ENCODE results near the gene RSAD1.

The RSAD1 gene

GRCh38 chr17:50457621-50458020, 21.0 kb upstream of the RSAD1 start:
- no peak for DNase-seq (ENCODE audit: low read depth in 2 of 2, low spot score in 1 of 2)

DNA sequence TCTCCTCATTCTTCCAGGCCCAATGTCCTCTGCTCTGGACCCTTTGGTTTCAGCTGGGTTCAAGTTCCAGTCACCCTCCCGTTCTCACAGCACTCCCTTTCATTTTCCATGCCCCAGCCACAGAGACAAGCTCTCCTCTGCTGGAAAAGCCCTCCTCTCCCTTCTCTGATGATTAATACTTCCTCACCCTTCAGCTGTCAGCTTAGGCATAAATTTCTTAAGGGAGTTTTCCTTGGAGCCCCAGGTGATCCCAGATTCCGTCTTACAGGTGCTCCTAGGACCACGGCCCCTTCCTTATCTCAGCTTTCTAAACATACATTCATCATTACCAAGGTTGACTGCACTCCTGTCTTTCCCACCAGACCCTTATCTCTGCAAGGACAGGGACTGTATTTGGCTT, 20.4 kb upstream of the RSAD1 start:
- DNase-seq (ENCODE audit: low read depth in 2 of 2, low spot score in 1 of 2), result no peak

DNA sequence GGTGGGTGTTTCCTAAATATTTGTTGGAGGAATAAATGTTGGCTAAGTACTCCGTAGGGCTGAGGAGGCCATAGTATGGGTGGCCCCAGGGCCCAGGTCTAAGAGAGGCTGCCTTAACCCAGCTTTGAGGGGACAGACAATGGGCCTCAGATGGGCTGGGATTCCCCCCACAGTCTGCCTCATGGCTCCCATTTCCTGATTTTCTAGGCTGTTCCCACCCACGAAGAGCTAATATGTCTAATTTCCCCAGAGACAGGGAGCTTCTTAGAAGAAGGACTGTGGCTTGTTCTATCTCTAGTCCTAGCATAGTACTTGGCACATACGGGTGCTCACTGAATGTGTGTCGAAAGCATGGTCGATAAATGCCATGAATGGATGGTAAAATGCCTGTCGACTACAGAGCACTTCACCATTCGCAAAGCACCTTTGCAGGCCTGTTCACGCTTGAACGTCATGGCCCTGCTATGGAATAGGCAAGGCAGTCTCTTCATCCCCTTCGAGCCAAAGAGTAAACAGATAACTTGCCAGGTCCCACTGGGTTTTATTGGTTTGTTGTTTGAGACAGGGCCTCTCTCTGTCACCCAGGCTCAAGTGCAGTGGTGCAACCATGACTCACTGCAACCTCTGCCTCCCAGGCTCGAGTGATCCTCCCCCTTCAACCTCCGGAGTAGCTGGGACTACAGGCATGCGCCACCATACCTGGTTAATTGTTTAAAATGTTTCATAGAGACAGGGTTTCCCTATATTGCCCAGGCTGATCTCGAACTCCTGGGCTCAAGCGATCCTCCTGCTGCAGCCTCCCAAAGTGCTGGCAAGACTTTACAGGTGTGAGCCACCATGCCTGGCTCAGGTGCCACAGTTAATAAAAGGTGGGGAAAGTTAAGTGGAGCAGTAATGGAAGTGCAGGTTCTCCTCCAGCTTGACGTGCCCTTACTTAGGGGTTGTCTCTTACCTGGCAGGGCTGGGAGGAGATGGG, 19.7 kb upstream of the RSAD1 start:
- DNase-seq (ENCODE audit: low read depth in 2 of 2, low spot score in 1 of 2), result no peak

GRCh38 chr17:50459756-50460155, 18.9 kb upstream of the RSAD1 start:
- no peak for DNase-seq (ENCODE audit: low read depth in 2 of 2, low spot score in 1 of 2)

DNA sequence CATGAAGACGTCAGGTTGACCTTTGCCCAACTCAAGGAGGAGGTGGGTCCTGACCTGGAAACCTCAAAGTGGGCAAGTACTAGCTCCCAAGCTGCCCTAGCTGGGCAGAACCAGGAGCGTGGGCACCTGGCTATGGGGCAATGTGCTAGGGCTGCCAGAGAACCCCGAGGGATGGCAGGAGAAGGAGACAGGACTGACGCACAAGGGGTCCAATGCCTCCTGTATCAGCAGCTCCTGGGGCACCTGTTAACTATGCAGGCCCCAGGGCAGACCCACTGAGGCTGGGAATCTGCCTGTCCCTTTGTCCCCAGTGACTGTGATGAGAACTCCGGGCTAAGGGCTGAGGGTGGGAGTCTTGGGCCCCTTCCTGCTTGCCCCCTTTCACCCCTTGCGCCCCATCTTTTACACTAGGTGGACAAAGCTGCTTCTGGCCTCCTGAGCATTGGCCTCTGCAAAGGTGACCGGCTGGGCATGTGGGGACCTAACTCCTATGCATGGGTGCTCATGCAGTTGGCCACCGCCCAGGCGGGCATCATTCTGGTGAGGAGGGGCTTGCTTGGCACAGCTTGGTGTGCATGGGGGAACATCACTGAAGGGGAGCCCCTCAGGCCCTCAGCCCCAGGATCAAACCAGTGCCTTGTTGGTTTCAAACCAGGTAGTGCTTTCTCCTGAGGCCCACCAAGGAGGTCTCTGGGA, 17.7 kb upstream of the RSAD1 start:
- no peak for DNase-seq (ENCODE audit: low read depth in 2 of 2, low spot score in 1 of 2)

DNA sequence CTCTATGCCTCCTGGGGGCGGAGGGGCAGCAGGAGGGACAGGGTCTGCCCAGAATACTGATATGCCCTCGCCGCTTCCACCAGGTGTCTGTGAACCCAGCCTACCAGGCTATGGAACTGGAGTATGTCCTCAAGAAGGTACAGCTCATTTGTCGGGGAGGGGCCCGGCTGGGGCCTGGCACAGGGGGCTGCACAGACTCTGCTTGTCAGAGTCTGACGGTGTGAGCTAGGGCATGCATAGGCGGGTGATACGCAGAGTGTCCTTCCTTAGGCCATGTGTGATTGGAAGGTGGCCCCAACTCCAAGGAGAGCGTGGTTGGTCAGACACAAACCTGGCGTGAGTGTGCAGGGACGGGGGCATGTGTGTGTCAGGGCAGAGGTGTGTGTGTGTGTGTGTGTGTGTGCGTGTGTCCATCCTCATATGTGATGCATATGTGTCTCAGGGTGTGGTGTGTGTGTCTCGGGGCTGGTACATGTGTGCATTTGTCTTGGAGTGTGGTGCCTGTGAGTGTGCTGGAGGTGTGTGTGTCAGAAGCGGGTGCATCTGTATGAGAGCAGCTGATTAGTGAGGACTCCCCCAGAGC, 17.0 kb upstream of the RSAD1 start:
- no peak for DNase-seq (ENCODE audit: low read depth in 2 of 2, low spot score in 1 of 2)

- no peak for DNase-seq (ENCODE audit: low read depth in 2 of 2, low spot score in 1 of 2)
Observed at GRCh38 chr17:50462446-50462845, 16.2 kb upstream of the RSAD1 start.

DNA sequence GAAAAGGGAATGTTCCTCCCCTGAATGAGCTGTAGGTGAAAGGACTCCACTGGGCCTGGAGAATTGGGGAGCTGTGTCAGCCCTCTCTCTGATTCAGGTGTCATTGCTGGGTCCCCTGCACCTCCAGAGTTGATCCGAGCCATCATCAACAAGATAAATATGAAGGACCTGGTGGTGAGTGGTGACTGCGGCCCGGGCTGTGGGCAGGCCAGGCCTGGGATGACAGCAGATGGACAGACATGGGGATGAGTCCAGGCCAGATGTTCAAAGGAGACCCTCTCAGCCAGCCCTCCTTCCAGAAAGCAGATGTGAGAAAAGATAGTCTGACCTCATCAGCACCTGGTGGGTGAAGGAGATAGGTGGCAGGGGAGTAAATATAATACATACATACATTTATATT, 14.5 kb upstream of the RSAD1 start:
- no peak for DNase-seq (ENCODE audit: low read depth in 2 of 2, low spot score in 1 of 2)

- DNase-seq (ENCODE audit: low read depth in 2 of 2, low spot score in 1 of 2), result no peak
Observed at GRCh38 chr17:50464736-50465135, 13.9 kb upstream of the RSAD1 start.

- no peak for DNase-seq (ENCODE audit: low read depth in 2 of 2, low spot score in 1 of 2)
Observed at GRCh38 chr17:50465171-50465570, 13.5 kb upstream of the RSAD1 start.

DNA sequence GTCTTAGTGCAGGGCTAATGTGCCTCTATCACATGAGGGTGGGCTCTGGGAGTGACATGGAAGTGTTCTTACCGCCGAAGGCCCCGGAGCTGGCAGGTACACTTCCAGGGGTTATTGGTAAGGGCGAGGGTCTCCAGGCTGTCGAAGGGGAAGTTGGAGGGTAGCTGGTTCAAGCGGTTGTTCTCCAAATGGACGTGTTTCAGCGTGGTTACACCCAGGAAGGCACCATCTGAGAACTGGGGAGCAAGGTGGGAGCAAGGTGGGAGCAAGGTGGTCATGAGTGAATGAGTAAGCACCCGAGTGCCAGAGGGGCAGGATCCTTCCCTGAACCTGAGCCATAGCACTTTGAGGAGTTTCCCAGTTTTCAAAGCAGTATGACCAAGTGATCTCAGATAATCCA, 13.0 kb upstream of the RSAD1 start:
- no peak for DNase-seq (ENCODE audit: low read depth in 2 of 2, low spot score in 1 of 2)

GRCh38 chr17:50466371-50467113, 12.1 kb upstream of the RSAD1 start:
- no peak for DNase-seq (ENCODE audit: low read depth in 2 of 2, low spot score in 1 of 2)

GRCh38 chr17:50467114-50467854, 11.4 kb upstream of the RSAD1 start:
- DNase-seq (ENCODE audit: low read depth in 2 of 2, low spot score in 1 of 2), result no peak

DNA sequence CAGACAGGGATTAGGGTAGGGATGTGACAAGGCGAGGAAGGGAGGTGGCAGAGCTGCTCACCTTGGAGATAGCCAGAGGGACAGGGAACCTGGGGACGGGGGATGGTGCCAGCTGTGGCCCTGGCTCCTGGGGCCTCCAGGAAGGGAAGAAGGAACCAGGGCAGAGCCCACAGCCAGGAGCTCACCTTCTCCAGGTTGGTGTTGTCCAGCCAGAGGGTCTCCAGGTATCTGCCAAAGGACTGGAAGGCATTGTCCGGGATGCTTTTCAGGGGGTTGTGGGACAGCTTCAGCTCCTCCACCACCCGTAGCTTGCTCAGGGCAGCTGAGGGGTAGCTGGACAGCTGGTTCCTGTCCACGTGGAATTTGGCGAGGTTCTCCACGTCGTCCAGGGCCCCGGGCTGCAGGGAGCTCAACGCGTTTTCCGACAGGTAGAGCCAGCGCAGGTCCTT, 10.8 kb upstream of the RSAD1 start:
- DNase-seq (ENCODE audit: low read depth in 2 of 2, low spot score in 1 of 2), result no peak

- no peak for DNase-seq (ENCODE audit: low read depth in 2 of 2, low spot score in 1 of 2)
Observed at GRCh38 chr17:50468304-50469207, 10.1 kb upstream of the RSAD1 start, which contains the start of gene CHAD. Gene CHAD, minus strand, starts transcription at chr17:50468880. Its CDS starts 67 bp downstream, at chr17:50468813.

GRCh38 chr17:50469208-50469605, 9.5 kb upstream of the RSAD1 start:
- DNase-seq (ENCODE audit: low read depth in 2 of 2, low spot score in 1 of 2), result no peak

GRCh38 chr17:50469671-50470305, 8.9 kb upstream of the RSAD1 start:
- no peak for DNase-seq (ENCODE audit: low read depth in 2 of 2, low spot score in 1 of 2)

GRCh38 chr17:50470426-50470825, 8.2 kb upstream of the RSAD1 start:
- DNase-seq (ENCODE audit: low read depth in 2 of 2, low spot score in 1 of 2), result no peak
